ENCODE measurements around the gene SLIT3. TPM values are rescaled to one million over a fixed set of nuclear protein-coding genes. Genes with fewer than 3 reads are reported as not detected.

The SLIT3 gene
- total RNA-seq, 1 donor from 2014 or later, result 7.4 TPM

DNA sequence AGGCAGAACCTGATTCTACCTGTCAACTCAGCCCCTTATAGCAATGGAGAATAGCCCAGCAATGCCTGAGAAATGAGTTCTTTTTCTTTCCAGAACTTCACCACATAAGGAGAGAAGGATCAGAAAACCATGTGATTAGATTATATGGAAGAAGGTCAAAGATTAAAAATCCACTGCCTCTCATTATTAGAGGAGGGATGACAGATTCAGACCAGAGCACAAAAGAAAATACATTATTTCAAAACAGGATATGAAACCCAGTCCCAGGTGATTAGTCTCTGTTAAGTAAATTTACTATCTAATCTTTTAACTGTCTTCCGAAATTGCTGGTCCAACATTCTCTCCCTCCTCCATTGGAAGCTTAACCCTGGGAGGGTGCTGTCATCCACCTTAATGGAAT lies 322.4 kb downstream of the SLIT3 start:
- no peak for DNase-seq (ENCODE audit: extremely low read depth, low read depth, low spot score)

- DNase-seq (ENCODE audit: extremely low read depth, low read depth, low spot score), result no peak
These were observed 322.9 kb downstream of the SLIT3 start for GRCh38 chr5:168978015-168978414.

DNA sequence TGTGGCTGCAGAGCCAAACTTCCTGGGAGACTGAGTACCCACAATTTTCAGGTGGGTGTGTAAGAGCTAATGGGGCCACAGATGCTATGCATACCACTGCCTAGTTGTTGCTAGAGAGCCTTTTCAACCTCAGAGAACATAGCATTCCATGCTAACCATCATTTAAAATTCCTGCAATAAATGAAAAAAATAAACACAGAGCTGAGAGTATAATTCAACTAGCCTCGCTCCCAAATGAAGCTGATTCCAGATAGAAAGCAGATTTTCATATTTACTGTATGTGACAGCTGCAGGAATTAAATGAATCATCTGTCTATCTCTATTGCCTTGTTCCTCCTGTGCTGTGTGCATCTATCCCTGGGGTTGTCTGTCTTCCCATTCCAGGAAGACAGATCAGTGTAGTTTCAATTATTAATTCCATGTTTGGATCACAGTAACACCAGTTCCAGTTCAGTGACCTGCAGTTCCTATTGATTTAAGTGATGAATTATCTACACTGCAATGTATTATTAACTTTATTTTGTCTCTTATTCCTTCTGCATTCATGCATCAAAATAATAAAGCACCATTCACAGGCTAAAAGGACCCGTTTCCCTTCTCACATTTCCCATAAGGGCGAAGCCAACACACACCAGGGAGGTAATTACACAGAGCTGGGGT lies 324.5 kb downstream of the SLIT3 start:
- no peak for DNase-seq (ENCODE audit: extremely low read depth, low read depth, low spot score)

DNA sequence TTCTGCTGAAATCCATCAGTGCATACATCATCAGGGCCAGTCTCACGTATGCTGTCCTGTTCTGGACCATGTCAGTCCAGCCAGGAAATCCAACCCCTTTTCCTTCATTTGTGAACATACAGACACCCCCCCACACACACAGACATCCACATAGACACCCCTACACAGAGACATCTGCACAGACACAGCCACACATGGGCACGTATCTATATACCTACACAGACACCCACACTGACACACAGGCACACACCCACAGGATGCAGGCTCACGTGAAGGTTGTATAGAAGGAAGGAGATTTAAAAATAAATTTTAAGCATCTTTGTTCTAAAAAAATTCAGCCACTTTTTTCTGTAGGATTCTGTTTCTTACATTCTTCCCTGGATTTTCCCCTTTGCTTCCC lies 325.6 kb downstream of the SLIT3 start:
- no peak for DNase-seq (ENCODE audit: extremely low read depth, low read depth, low spot score)

- no peak for DNase-seq (ENCODE audit: extremely low read depth, low read depth, low spot score)
These were observed 326.9 kb downstream of the SLIT3 start for GRCh38 chr5:168974082-168974481.

- no peak for DNase-seq (ENCODE audit: extremely low read depth, low read depth, low spot score)
These were observed 328.2 kb downstream of the SLIT3 start for GRCh38 chr5:168972731-168973130.

DNA sequence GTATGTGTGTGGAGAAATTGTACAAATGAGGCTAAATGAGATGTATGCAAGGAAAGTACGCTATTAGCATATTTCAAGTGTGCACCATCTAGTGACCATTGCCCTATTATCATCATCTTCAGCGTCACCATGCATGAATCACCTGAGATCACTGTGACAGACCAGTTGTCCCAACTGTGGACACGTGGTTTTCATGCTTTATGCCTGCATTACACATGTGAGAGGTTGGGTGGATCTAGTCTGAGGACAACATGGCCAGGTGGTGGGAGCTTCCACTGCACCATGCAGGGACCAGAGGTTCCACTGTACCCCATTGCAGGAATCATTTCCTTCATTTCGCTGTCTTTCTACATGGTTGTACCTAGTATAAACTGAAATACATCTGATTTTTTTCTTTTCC lies 329.8 kb downstream of the SLIT3 start:
- no peak for DNase-seq (ENCODE audit: extremely low read depth, low read depth, low spot score)

GRCh38 chr5:168969326-168969886 lies 331.5 kb downstream of the SLIT3 start:
- no peak for DNase-seq (ENCODE audit: extremely low read depth, low read depth, low spot score)

GRCh38 chr5:168967882-168968620 lies 332.9 kb downstream of the SLIT3 start:
- no peak for DNase-seq (ENCODE audit: extremely low read depth, low read depth, low spot score)

GRCh38 chr5:168965638-168966037 lies 335.3 kb downstream of the SLIT3 start:
- DNase-seq (ENCODE audit: extremely low read depth, low read depth, low spot score), result no peak

DNA sequence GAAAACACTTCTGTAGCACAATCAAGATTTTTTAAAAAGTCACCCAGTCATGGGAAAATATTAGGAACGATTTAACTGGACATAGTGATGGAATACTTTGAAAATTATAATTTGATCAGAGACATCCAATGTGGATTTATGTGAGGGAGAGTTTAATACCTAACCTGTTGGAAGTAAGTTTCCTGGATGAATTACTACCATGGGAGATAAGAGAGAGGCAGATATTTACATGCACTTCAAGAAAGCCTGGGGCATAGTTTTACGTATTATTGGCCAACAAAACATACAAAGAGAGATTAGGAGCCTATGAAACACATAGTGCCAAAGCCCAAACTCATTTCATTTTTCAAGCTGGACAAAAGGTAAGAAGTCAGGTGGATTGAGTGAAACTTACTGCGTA lies 336.8 kb downstream of the SLIT3 start:
- DNase-seq (ENCODE audit: extremely low read depth, low read depth, low spot score), result no peak

DNA sequence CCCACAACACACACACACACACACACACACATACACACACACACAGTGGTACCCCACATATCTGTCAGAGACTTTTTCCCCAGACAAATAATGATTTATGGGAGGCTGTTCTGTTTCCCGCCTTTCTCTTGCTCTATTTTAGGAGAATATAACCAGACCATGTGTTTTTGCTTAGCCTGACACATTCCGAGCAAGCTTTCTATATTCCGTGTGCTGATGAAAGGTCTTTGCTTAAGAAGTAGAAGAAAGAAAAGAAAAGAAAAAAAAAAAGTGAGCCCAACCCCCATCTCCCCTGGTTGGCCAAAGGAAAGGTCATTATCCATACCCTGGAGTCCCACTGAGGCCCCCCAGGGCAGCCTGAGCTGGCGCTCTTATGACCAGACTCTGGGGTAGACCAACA lies 338.6 kb downstream of the SLIT3 start:
- DNase-seq (ENCODE audit: extremely low read depth, low read depth, low spot score), result no peak

DNA sequence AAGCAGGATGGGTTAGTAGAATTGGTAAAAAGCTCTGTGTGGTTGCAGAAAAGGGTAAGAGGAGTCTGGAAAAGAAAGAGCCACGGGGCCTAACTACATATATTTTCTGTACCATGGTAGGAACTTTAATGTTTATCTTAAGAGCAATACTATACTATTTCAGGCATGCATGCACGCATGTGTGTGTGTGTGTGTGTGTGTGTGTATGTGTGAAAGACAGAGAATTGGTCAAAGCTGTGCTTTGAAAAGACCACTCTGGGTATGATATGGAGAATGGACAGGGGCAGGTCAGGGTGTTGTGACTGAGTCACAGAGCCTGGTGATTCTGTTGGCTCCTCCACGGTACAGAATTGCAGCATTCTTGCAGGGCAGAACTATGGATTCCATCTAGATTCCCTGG lies 339.3 kb downstream of the SLIT3 start:
- no peak for DNase-seq (ENCODE audit: extremely low read depth, low read depth, low spot score)

- no peak for DNase-seq (ENCODE audit: extremely low read depth, low read depth, low spot score)
These were observed 340.4 kb downstream of the SLIT3 start for GRCh38 chr5:168960497-168960896.

GRCh38 chr5:168953351-168953750 lies 347.6 kb downstream of the SLIT3 start:
- no peak for DNase-seq (ENCODE audit: extremely low read depth, low read depth, low spot score)

- no peak for DNase-seq (ENCODE audit: extremely low read depth, low read depth, low spot score)
These were observed 348.7 kb downstream of the SLIT3 start for GRCh38 chr5:168952196-168952595.

GRCh38 chr5:168951769-168952168 lies 349.2 kb downstream of the SLIT3 start:
- DNase-seq (ENCODE audit: extremely low read depth, low read depth, low spot score), result no peak

GRCh38 chr5:168951356-168951755 lies 349.6 kb downstream of the SLIT3 start:
- no peak for DNase-seq (ENCODE audit: extremely low read depth, low read depth, low spot score)

DNA sequence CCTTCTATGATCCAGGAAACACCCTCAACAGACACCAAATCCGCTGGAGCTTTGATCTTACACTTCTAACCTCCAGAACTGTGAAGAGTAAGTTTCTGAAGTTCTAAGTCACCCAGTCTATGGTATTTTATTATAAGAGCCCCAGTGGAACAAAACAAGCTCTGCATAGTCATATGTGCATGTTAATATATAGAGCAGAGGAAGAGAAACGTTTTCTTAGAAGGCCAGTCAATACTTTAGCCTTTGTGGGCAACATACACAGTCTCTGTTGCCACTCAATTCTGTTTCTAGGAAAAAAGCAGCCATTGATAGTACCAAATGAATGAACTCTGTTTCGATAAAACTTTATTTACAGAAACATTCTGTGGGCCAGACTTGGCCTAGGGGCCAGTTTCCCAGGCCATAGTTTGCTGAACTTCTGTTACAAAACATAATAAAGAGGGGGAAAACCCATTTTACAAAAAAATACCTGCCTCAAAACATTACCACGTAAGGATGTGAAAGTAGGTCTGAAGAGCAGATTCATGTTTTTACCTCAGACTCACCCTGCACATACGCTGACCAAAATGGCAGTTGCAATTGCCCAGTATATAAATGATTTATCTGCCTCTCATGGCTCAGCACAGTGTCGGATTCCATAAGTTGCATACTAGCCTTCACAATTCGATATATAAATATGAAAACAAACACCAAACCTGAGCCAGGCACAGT lies 350.5 kb downstream of the SLIT3 start:
- no peak for DNase-seq (ENCODE audit: extremely low read depth, low read depth, low spot score)

- DNase-seq (ENCODE audit: extremely low read depth, low read depth, low spot score), result no peak
These were observed 352.2 kb downstream of the SLIT3 start for GRCh38 chr5:168948746-168949145.

DNA sequence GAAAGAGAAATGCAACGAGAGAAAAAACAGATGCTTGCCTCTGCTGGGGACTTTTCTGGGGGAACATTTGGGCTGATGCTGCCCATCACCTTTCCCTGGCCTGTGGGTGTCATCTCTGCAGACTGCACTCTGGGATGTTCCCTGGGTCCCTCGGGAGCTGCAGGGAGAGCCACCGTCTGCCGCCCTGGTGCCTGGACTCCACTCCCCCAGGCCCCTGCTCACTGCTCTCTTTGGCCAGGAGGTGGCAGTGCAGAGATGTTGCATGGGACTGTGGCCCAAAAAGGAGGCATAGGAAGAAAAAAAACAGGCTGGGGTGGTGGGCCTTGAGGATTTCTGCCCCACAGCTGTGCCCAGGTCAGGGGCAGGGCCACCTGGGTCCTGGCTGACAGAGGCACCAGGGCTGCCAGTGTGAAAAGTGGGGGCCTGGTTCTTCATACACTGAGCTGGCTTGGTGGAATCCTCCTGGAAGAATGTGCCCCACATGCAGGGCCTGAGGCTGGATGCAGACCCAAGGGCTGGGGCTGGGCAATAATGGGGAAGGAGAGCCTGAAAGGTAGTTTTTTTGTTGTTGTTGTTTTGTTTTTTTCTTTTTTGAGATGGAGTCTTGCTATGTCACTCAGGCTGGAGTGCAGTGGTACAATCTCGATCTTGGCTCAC lies 353.6 kb downstream of the SLIT3 start:
- DNase-seq (ENCODE audit: extremely low read depth, low read depth, low spot score), result no peak

Measured in glomerular endothelial cell (primary cell).